Trophoblast cell (in vitro differentiated cells and primary cell): Measurements from ENCODE around the gene CFAP52.
"Not testable (repeated sequence)": the region's sequence is repeated elsewhere in the genome, so short reads cannot be mapped to it uniquely, and the experiment has no call there.

Experiments
- DNase-seq, 2 donors: peaks; one replicate each; pipeline ENCODE4 v3.0.0-alpha.2; 2016
- H2AFZ ChIP-seq: 2 replicates; pipeline ENCODE4 v1.6.1; 2013; ENCODE audit warnings: low read length, moderate library complexity, mild to moderate bottlenecking; ENCODE audit not compliant: insufficient read depth, poor library complexity
- H2AK5ac ChIP-seq: 2 replicates; pipeline ENCODE4 v1.6.1; 2013; ENCODE audit warnings: mild to moderate bottlenecking, low read length
- H2BK120ac ChIP-seq: 2 replicates; pipeline ENCODE4 v1.6.1; 2013; ENCODE audit warnings: low read length, mild to moderate bottlenecking, moderate library complexity; ENCODE audit not compliant: insufficient read depth, poor library complexity
- H2BK12ac ChIP-seq: 2 replicates; pipeline ENCODE4 v1.6.1; 2013; ENCODE audit warnings: mild to moderate bottlenecking, low read length, moderate library complexity
- H2BK5ac ChIP-seq: 2 replicates; pipeline ENCODE4 v1.6.1; 2013; ENCODE audit warnings: low read length, low read depth, moderate library complexity, mild to moderate bottlenecking; ENCODE audit not compliant: poor library complexity
- H3K14ac ChIP-seq: 2 replicates; pipeline ENCODE4 v1.6.1; 2013; ENCODE audit warnings: mild to moderate bottlenecking, low read length
- H3K18ac ChIP-seq: 2 replicates; pipeline ENCODE4 v1.6.1; 2013; ENCODE audit warnings: mild to moderate bottlenecking, low read length
- H3K23ac ChIP-seq: 2 replicates; pipeline ENCODE4 v1.6.1; 2013; ENCODE audit warnings: low read length
- H3K27ac ChIP-seq: 2 replicates; pipeline ENCODE4 v1.5.1; 2013; ENCODE audit warnings: low read depth, mild to moderate bottlenecking, inconsistent platforms, low read length, moderate library complexity
- H3K27me3 ChIP-seq: 2 replicates; pipeline ENCODE4 v1.6.1; 2013; ENCODE audit warnings: inconsistent platforms, mild to moderate bottlenecking, low read length, moderate library complexity; ENCODE audit not compliant: insufficient read depth
- H3K36me3 ChIP-seq, 2 experiments: 1 replicate in 1 of 2; 2 replicates in 1 of 2; pipeline ENCODE4 v1.6.1; 2013; ENCODE audit warnings: low read length in 2 of 2, mild to moderate bottlenecking in 2 of 2, moderate library complexity in 1 of 2; ENCODE audit not compliant: insufficient read depth in 2 of 2, control insufficient read depth in 1 of 2
- H3K4ac ChIP-seq: 2 replicates; pipeline ENCODE4 v1.6.1; 2013; ENCODE audit warnings: low read depth, mild to moderate bottlenecking, low read length, moderate library complexity
- H3K4me1 ChIP-seq, 2 experiments: 1 replicate in 1 of 2; 2 replicates in 1 of 2; pipeline ENCODE4 v1.6.1; 2013; ENCODE audit warnings: low read length in 2 of 2, mild to moderate bottlenecking in 2 of 2, moderate library complexity in 1 of 2; ENCODE audit not compliant: insufficient read depth in 2 of 2, control insufficient read depth in 1 of 2
- H3K4me2 ChIP-seq: 2 replicates; pipeline ENCODE4 v1.6.1; 2013; ENCODE audit warnings: inconsistent platforms, mild to moderate bottlenecking, low read length, moderate library complexity
- H3K4me3 ChIP-seq: 2 replicates; pipeline ENCODE4 v1.5.1; 2013; ENCODE audit warnings: mild to moderate bottlenecking, low read depth, low read length, inconsistent platforms
- H3K79me1 ChIP-seq: one replicate; pipeline ENCODE4 v1.6.1; 2013; ENCODE audit warnings: low read length
- H3K79me2 ChIP-seq: 2 replicates; pipeline ENCODE4 v1.6.1; 2013; ENCODE audit warnings: low read length, mild to moderate bottlenecking; ENCODE audit not compliant: control insufficient read depth, insufficient read depth, poor library complexity
- H3K9ac ChIP-seq: 2 replicates; pipeline ENCODE4 v1.6.1; 2013; ENCODE audit warnings: mild to moderate bottlenecking, low read length
- H3K9me3 ChIP-seq: 2 replicates; pipeline ENCODE4 v1.6.1; 2013; ENCODE audit warnings: low read depth, mild to moderate bottlenecking, control low read depth, inconsistent platforms, low read length; ENCODE audit not compliant: insufficient read depth
- H4K12ac ChIP-seq: 2 replicates; pipeline ENCODE4 v1.6.1; 2013; ENCODE audit warnings: low read depth, mild to moderate bottlenecking, low read length, moderate library complexity
- H4K8ac ChIP-seq: 2 replicates; pipeline ENCODE4 v1.6.1; 2013; ENCODE audit warnings: low read depth, mild to moderate bottlenecking, low read length, moderate library complexity
- H4K91ac ChIP-seq: one replicate; pipeline ENCODE4 v1.6.1; 2013; ENCODE audit warnings: low read depth, mild to moderate bottlenecking, low read length, moderate library complexity
- WGBS: extraction: QIAGEN DNeasy Blood & Tissue Kit; methylation state at CpG from one replicate; pipeline ENCODE4 v1.1.7; 2013; ENCODE audit warnings: missing lambda C conversion rate; ENCODE audit not compliant: insufficient read length, insufficient coverage; ENCODE audit errors: extremely low coverage; 5-methylcytosine and 5-hydroxymethylcytosine counted together

CFAP52 gene

GRCh38 chr17:9553181-9553580 lies 23.3 kb upstream of the CFAP52 start:
- Histone ChIP-seq H2BK5ac (no peak overlapping the region), H3K4me3 (no peak overlapping the region), H2AK5ac (no peak overlapping the region), H4K8ac (no peak overlapping the region), H3K4me2 (no peak overlapping the region), H3K36me3 (peaks cover 1 to 2% of the 10 kb centered on the region in 2 experiments), H3K79me2 (no peaks in the 10 kb centered on the region), H3K9me3 (no peaks in the 10 kb centered on the region), H4K12ac (no peak overlapping the region), H3K4ac (no peak overlapping the region), H3K27ac (no peak overlapping the region), H3K18ac (no peak overlapping the region), H3K23ac (no peak overlapping the region), H3K14ac (no peak overlapping the region), H3K9ac (no peak overlapping the region), H2AFZ (no peak overlapping the region), H3K4me1 (no peaks in the 10 kb centered on the region), H3K27me3 (no peaks in the 10 kb centered on the region), H2BK12ac (no peak overlapping the region), H4K91ac (no peak overlapping the region), H3K79me1 (no peaks in the 10 kb centered on the region), H2BK120ac (no peak overlapping the region)
- no CpG with 5 or more reads among the region's 2 CpGs for WGBS
- no peak for DNase-seq

GRCh38 chr17:9553596-9553995 lies 22.8 kb upstream of the CFAP52 start:
- WGBS: no CpG with 5 or more reads among the region's 4 CpGs
- H4K8ac ChIP-seq: no peak overlapping the region
- no peak overlapping the region for H2BK120ac ChIP-seq

GRCh38 chr17:9554715-9555114 lies 21.7 kb upstream of the CFAP52 start:
- H2AK5ac ChIP-seq, H2BK5ac ChIP-seq, H3K36me3 ChIP-seq, H3K18ac ChIP-seq, H3K4me2 ChIP-seq, H2BK120ac ChIP-seq, H3K4me3 ChIP-seq, H3K27me3 ChIP-seq, H3K23ac ChIP-seq, H2AFZ ChIP-seq, H3K4ac ChIP-seq, H3K9me3 ChIP-seq, H4K91ac ChIP-seq, H3K79me1 ChIP-seq, H4K8ac ChIP-seq, H3K9ac ChIP-seq, H4K12ac ChIP-seq, H3K27ac ChIP-seq, H3K79me2 ChIP-seq, H3K14ac ChIP-seq, H2BK12ac ChIP-seq, H3K4me1 ChIP-seq: not testable (repeated sequence)
- no CpG with 5 or more reads among the region's 6 CpGs for WGBS
- peak; percentile 31 to 70 for DNase-seq

More at GRCh38 chr17:9553596-9553995, 22.8 kb upstream of the CFAP52 start:
- H2AK5ac ChIP-seq: no peak overlapping the region
- no peaks in the 10 kb centered on the region for H3K27me3 ChIP-seq
- no peak overlapping the region for H2BK12ac ChIP-seq
- H3K23ac ChIP-seq: no peak overlapping the region
- no peak overlapping the region for H3K14ac ChIP-seq
- H3K79me2 ChIP-seq: no peaks in the 10 kb centered on the region
- peaks cover 1 to 2% of the 10 kb centered on the region in 2 experiments for H3K36me3 ChIP-seq
- H3K27ac ChIP-seq: no peak overlapping the region
- no peak overlapping the region for H3K4me2 ChIP-seq
- H3K4me1 ChIP-seq: no peaks in the 10 kb centered on the region
- H3K9me3 ChIP-seq: no peaks in the 10 kb centered on the region
- DNase-seq: no peak
- H3K4me3 ChIP-seq: no peak overlapping the region
- H3K79me1 ChIP-seq: no peaks in the 10 kb centered on the region
- no peak overlapping the region for H4K91ac ChIP-seq
- H3K9ac ChIP-seq: no peak overlapping the region
- no peak overlapping the region for H3K4ac ChIP-seq
- H3K18ac ChIP-seq: no peak overlapping the region
- no peak overlapping the region for H4K12ac ChIP-seq
- no peak overlapping the region for H2AFZ ChIP-seq
- H2BK5ac ChIP-seq: no peak overlapping the region

GRCh38 chr17:9557161-9557755 lies 19.2 kb upstream of the CFAP52 start:
- no peak overlapping the region for H2BK12ac ChIP-seq
- H3K18ac ChIP-seq: no peak overlapping the region
- no CpG with 5 or more reads among the region's 10 CpGs for WGBS
- H3K4me3 ChIP-seq: no peak overlapping the region
- DNase-seq: peak; percentile 2 to 75
- no peaks in the 10 kb centered on the region for H3K79me1 ChIP-seq
- no peak overlapping the region for H4K91ac ChIP-seq
- H3K4me1 ChIP-seq: no peaks in the 10 kb centered on the region
- no peak overlapping the region for H3K9ac ChIP-seq
- no peak overlapping the region for H3K4ac ChIP-seq
- H2BK5ac ChIP-seq: no peak overlapping the region
- H3K23ac ChIP-seq: no peak overlapping the region
- no peak overlapping the region for H4K12ac ChIP-seq
- H3K9me3 ChIP-seq: no peaks in the 10 kb centered on the region
- no peak overlapping the region for H3K27ac ChIP-seq
- no peaks in the 10 kb centered on the region for H3K27me3 ChIP-seq
- no peak overlapping the region for H3K14ac ChIP-seq
- H3K4me2 ChIP-seq: no peak overlapping the region
- H3K79me2 ChIP-seq: no peaks in the 10 kb centered on the region
- H3K36me3 ChIP-seq: peaks cover 0 to 2% of the 10 kb centered on the region in 2 experiments
- no peak overlapping the region for H4K8ac ChIP-seq
- H2AFZ ChIP-seq: no peak overlapping the region
- H2BK120ac ChIP-seq: no peak overlapping the region
- no peak overlapping the region for H2AK5ac ChIP-seq
